SK-MEL-5 (cell line): ENCODE data around the gene SYF2. TPM values are rescaled to one million over a fixed set of nuclear protein-coding genes. Genes with fewer than 3 reads are reported as not detected.

Experiments used
- DNase-seq: peaks from one replicate; pipeline ENCODE4 v3.0.0-alpha.2; 2016; ENCODE audit warnings: low read depth, low spot score
- in situ Hi-C: cut with HindIII; loops from 2 replicates; pipeline ENCODE4 v1.10.0; 2016; ENCODE audit warnings: low sequenced_read_pairs, high pct_unique_total_duplicates, low pct_unique_long_range_greater_than_20kb
- total RNA-seq: library from RNA; depleted of rRNA; stranded (reverse); fragments of >200 nt; shearing (Covaris generic); gene quantifications from 2 replicates; pipeline ENCODE4 v1.2.3, GENCODE V29; 2014; rRNA removed

Gene SYF2
- total RNA-seq, 1 experiment from 2014 or later: 67.4 TPM

DNA sequence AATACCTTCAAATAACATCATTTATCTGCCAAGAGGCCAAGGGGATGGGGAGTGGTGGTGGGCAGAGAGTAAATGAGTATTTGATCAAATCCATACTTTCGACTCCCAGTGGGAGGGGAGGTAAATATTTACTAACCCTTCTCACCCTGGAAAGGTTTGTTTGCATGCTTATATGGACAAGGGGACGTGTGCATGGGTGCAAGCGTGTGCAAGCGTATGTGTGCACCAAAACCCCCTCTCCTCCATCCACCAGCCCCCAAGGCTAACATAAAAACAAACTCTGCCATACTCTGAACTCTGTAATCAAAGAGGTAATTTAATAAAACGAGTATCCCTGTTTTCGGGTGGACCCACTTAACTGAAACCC lies 58.0 kb downstream of the SYF2 start:
- in situ Hi-C loops: no loop called here

DNA sequence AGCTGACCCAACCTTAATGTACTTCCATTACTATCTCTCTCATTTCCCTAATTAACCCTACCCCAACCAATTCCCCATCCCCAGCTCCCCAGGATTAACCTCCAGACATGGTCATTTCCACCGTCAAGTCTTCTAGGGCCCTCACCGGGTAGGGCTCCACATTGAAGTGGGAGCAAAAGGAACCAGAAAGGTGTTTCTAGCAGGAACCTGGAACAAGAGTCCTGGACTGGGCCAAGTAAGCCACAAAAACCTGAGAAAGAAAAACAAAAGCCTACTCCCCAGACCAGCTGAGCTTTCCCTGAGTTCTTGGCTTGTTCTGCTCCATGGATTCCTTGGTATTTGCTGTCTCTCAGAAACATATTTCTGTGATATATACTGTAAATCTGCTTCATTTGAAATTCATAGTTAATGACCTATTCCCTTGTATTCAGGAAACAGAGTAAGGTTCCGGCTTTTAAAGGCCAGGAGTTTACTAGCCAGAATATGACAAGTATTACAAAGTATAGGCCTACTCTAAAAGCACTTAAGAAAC lies 58.4 kb downstream of the SYF2 start:
- in situ Hi-C loops: no loop called here
- DNase-seq: no peak

More for the DNA sequence above, 58.0 kb downstream of the SYF2 start:
- DNase-seq: no peak

Other genes starting within 250 kb of the SYF2 start
- gene RSRP1, start 15.0 kb upstream of the SYF2 start, total RNA-seq: 34.1 and 35.5 TPM in 2 replicates
- 1.2 and 2.2 TPM in 2 replicates for gene RHD, start 40.0 kb upstream of the SYF2 start, total RNA-seq
- gene TMEM50A, start 105.8 kb upstream of the SYF2 start, total RNA-seq: 94.6 and 99.5 TPM in 2 replicates
- gene RHCE, start 188.3 kb upstream of the SYF2 start, total RNA-seq: 0.37 and 0.77 TPM in 2 replicates
- 18.5 and 19.7 TPM in 2 replicates for gene MACO1, start 198.4 kb upstream of the SYF2 start, total RNA-seq